Measurements from ENCODE around the gene CWC22.
A peak's percentile ranks its signal among the peaks of the same experiment; 100 is the strongest.

Gene CWC22

DNA sequence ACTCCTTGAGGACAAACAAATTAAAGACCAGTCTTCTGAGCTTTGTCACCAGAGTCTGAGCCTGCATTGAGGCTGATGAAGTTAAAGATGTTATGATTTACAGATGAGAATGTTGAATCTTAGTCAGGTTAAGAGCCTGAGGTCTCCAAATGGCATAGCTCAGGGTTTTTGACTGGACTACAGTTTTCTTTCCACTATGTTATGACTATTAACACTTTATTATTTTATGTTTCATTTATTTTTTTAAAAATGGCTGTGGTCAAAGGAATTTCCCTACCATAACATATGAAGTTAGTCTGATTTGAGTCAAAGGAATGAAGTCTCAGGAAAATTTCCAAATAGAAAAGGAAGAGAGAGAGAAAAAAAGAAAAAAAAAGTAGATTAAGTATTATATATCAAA is 39.7 kb upstream of the CWC22 start:
- no peak overlapping the region for H3K4me3 ChIP-seq (ENCODE audit: low read length)
- H2BK5ac ChIP-seq (ENCODE audit: low read length), result no peak overlapping the region
- no peak overlapping the region for H3K23ac ChIP-seq (ENCODE audit: low read length)
- H3K4me2 ChIP-seq (ENCODE audit: low read length), result no peak overlapping the region
- no peak overlapping the region for H2AK5ac ChIP-seq (ENCODE audit: low read length)
- no peak for DNase-seq
- no peaks in the 10 kb centered on the region for H3K79me1 ChIP-seq (ENCODE audit: low read length)
- no peak overlapping the region for H3K9ac ChIP-seq (ENCODE audit: low read length)
- no peak overlapping the region for H3K4ac ChIP-seq (ENCODE audit: low read depth, low read length)
- H4K5ac ChIP-seq (ENCODE audit: low read length), result no peak overlapping the region
- H3K18ac ChIP-seq (ENCODE audit: low read length), result no peak overlapping the region
- no peaks in the 10 kb centered on the region for H3K79me2 ChIP-seq (ENCODE audit: control insufficient read depth, insufficient read depth, low read length)
- no peak overlapping the region for H4K8ac ChIP-seq (ENCODE audit: low read depth, low read length)
- H2BK15ac ChIP-seq (replicated peaks; ENCODE audit: low read depth), result no peak overlapping the region
- H3K36me3 ChIP-seq (ENCODE audit: control insufficient read depth, insufficient read depth, low read length), result no peaks in the 10 kb centered on the region
- H2BK120ac ChIP-seq (ENCODE audit: low read depth, low read length), result no peak overlapping the region
- H3K56ac ChIP-seq (ENCODE audit: low read length), result no peak overlapping the region
- H3K27me3 ChIP-seq (ENCODE audit: insufficient read depth, low read length, poor library complexity), result no peaks in the 10 kb centered on the region
- no peaks in the 10 kb centered on the region for H3K4me1 ChIP-seq (ENCODE audit: control insufficient read depth, low read depth, low read length)
- no peak overlapping the region for H3K27ac ChIP-seq (ENCODE audit: low read depth, low read length)

DNA sequence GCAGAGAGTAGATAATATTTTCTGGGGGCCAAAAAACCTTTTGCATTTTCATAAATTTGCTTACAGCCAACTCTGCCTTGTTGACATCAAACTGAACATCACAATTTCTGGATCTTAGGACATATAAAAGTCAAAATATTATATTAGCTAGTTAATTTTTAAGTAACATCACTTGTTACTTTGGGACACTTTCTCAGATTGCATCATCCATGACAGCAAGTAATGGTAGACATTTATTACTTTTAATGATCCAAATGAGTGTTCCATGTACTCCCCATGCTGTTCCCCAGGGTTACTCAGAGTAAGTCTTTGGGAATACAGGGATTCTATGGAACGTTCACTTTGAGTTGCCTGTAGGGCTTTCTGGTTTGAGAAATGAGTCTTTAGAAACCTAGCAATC is 39.1 kb upstream of the CWC22 start:
- no peak overlapping the region for H2BK15ac ChIP-seq (replicated peaks; ENCODE audit: low read depth)
- no peak overlapping the region for H2BK120ac ChIP-seq (ENCODE audit: low read depth, low read length)
- H3K36me3 ChIP-seq (ENCODE audit: control insufficient read depth, insufficient read depth, low read length), result no peaks in the 10 kb centered on the region
- H3K27me3 ChIP-seq (ENCODE audit: insufficient read depth, low read length, poor library complexity), result no peaks in the 10 kb centered on the region
- H4K5ac ChIP-seq (ENCODE audit: low read length), result no peak overlapping the region
- H3K9ac ChIP-seq (ENCODE audit: low read length), result no peak overlapping the region
- no CpG with 5 or more reads among the region's 1 CpG for WGBS (ENCODE audit: extremely low coverage, insufficient coverage, low lambda C conversion rate)
- H2BK5ac ChIP-seq (ENCODE audit: low read length), result no peak overlapping the region
- no peaks in the 10 kb centered on the region for H3K4me1 ChIP-seq (ENCODE audit: control insufficient read depth, low read depth, low read length)
- no peak overlapping the region for H2AK5ac ChIP-seq (ENCODE audit: low read length)
- H3K4ac ChIP-seq (ENCODE audit: low read depth, low read length), result no peak overlapping the region
- H3K18ac ChIP-seq (ENCODE audit: low read length), result no peak overlapping the region
- H3K23ac ChIP-seq (ENCODE audit: low read length), result no peak overlapping the region
- H3K79me1 ChIP-seq (ENCODE audit: low read length), result no peaks in the 10 kb centered on the region
- no peaks in the 10 kb centered on the region for H3K79me2 ChIP-seq (ENCODE audit: control insufficient read depth, insufficient read depth, low read length)
- no peak overlapping the region for H3K27ac ChIP-seq (ENCODE audit: low read depth, low read length)
- DNase-seq, result no peak
- no peak overlapping the region for H3K4me2 ChIP-seq (ENCODE audit: low read length)
- H3K56ac ChIP-seq (ENCODE audit: low read length), result no peak overlapping the region
- no peak overlapping the region for H4K8ac ChIP-seq (ENCODE audit: low read depth, low read length)
- H3K4me3 ChIP-seq (ENCODE audit: low read length), result no peak overlapping the region

DNA sequence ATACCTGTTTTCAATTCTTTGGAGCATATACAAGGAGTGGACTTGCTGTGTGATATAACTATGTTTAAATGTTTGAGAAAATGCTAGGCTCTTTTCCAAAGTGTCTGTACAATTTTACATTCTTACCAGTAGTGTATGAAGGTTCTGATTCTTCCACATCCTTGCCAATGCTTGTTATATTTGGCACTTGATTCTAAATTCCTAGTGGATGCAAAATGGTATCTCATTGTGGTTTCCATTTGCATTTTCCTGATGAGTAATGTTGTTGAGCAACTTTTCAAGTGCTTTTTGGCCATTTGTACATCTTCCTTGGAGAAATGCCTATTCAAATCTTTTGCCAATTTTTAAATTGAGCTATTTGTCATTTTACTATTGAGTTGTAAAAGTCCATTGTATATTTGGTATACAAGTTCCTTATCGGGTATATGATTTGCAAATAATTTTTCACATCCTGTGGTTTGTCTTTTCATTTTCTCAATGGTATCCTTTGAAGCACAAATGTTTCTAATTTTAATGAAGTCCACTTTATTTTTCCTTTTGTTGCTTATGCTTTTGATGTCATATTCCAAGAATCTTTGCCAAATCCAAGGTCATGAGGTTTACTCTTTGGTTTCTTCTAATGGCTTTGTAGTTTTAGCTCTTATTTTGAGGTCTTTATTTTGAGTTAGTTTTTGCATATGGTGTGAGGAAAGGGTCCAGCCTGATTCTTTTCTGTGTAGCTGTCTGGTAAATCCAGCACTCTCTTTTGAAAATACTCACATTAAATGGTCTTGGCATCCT is 33.2 kb upstream of the CWC22 start:
- Histone ChIP-seq H3K79me1 (ENCODE audit: low read length) (no peaks in the 10 kb centered on the region), H4K8ac (ENCODE audit: low read depth, low read length) (no peak overlapping the region), H2BK15ac (replicated peaks; ENCODE audit: low read depth) (no peak overlapping the region), H3K79me2 (ENCODE audit: control insufficient read depth, insufficient read depth, low read length) (no peaks in the 10 kb centered on the region), H2BK5ac (ENCODE audit: low read length) (no peak overlapping the region), H3K4ac (ENCODE audit: low read depth, low read length) (no peak overlapping the region), H3K4me3 (ENCODE audit: low read length) (no peak overlapping the region), H2BK120ac (ENCODE audit: low read depth, low read length) (no peak overlapping the region), H3K18ac (ENCODE audit: low read length) (no peak overlapping the region), H3K4me2 (ENCODE audit: low read length) (no peak overlapping the region), H3K56ac (ENCODE audit: low read length) (no peak overlapping the region), H3K27ac (ENCODE audit: low read depth, low read length) (no peak overlapping the region), H4K5ac (ENCODE audit: low read length) (no peak overlapping the region), H3K27me3 (ENCODE audit: insufficient read depth, low read length, poor library complexity) (no peaks in the 10 kb centered on the region), H2AK5ac (ENCODE audit: low read length) (no peak overlapping the region), H3K4me1 (ENCODE audit: control insufficient read depth, low read depth, low read length) (no peaks in the 10 kb centered on the region), H3K9ac (ENCODE audit: low read length) (no peak overlapping the region), H3K23ac (ENCODE audit: low read length) (no peak overlapping the region), H3K36me3 (ENCODE audit: control insufficient read depth, insufficient read depth, low read length) (no peaks in the 10 kb centered on the region)
- no peak for DNase-seq
- no CpG with 5 or more reads among the region's 1 CpG for WGBS (ENCODE audit: extremely low coverage, insufficient coverage, low lambda C conversion rate)

DNA sequence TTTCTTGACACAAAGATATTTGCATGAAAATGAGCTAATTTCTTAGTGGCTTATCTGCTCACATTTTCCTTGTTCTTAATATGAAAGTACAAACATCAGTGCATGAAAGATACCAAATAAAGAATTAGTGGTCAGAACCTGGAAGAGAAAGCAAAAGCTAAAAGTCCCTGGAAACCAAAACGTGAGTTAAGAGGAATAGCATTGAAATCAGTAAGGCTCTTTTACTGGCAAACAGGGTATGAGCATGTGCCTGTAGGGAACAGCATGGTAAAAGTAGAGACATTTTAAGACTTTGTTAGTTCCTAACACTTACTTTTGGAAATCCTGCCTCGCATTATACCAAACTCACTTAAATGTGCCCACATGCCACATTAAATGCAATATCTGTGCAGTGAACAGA is 31.9 kb upstream of the CWC22 start:
- Histone ChIP-seq H3K4ac (ENCODE audit: low read depth, low read length) (no peak overlapping the region), H3K23ac (ENCODE audit: low read length) (no peak overlapping the region), H3K9ac (ENCODE audit: low read length) (no peak overlapping the region), H3K4me2 (ENCODE audit: low read length) (no peak overlapping the region), H2BK5ac (ENCODE audit: low read length) (no peak overlapping the region), H4K5ac (ENCODE audit: low read length) (no peak overlapping the region), H3K27ac (ENCODE audit: low read depth, low read length) (no peak overlapping the region), H3K79me2 (ENCODE audit: control insufficient read depth, insufficient read depth, low read length) (no peaks in the 10 kb centered on the region), H3K36me3 (ENCODE audit: control insufficient read depth, insufficient read depth, low read length) (no peaks in the 10 kb centered on the region), H4K8ac (ENCODE audit: low read depth, low read length) (no peak overlapping the region), H2AK5ac (ENCODE audit: low read length) (no peak overlapping the region), H2BK15ac (replicated peaks; ENCODE audit: low read depth) (no peak overlapping the region), H3K4me1 (ENCODE audit: control insufficient read depth, low read depth, low read length) (peaks cover 1% of the 10 kb centered on the region), H3K56ac (ENCODE audit: low read length) (no peak overlapping the region), H3K79me1 (ENCODE audit: low read length) (no peaks in the 10 kb centered on the region), H2BK120ac (ENCODE audit: low read depth, low read length) (no peak overlapping the region), H3K27me3 (ENCODE audit: insufficient read depth, low read length, poor library complexity) (no peaks in the 10 kb centered on the region), H3K4me3 (ENCODE audit: low read length) (no peak overlapping the region), H3K18ac (ENCODE audit: low read length) (no peak overlapping the region)
- no CpG with 5 or more reads among the region's 2 CpGs for WGBS (ENCODE audit: extremely low coverage, insufficient coverage, low lambda C conversion rate)
- DNase-seq, result no peak

DNA sequence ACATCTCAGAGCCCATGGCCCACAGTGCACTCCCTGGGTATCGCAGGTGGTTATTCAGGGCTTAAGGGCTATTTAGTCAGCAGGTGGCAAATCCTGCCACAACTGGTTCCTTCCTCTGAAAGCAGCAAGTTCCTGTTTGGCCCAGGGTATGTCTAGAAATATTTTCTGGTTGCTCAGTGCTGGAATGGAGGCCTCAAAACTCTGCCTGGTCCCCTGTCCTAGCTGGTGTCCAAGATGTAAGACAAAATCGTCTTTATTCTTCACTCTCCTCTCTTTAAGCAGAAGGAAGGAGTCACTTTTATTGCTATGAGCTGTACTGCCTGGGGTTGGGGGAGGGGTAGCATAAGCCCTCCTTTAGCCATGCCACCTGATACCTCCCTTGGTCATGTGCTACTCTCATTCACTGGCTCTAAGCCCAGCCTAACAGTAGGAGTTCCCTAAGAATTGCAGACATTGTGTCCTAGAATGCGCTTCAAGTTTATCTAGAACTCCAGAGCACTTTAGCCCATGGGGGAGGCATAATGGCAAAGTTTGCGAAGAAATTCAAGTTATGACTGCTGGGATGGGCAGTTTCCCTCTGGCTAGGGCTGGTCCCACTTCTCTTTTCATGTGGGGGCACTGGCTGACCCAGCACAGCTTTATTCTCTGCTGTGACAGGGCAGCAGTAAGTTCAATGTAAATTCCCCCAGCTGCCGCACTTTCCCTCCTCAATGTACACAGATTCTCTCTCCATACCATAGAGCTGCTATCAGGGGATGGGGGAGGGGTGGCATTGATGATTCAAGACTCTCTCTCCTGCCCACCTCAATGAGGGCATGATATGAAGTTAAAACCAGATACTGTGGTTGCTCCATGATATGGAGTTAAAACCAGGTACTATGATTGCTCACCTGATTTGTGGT is 27.1 kb upstream of the CWC22 start:
- no peaks in the 10 kb centered on the region for H3K27me3 ChIP-seq (ENCODE audit: insufficient read depth, low read length, poor library complexity)
- no peak overlapping the region for H3K23ac ChIP-seq (ENCODE audit: low read length)
- H3K4me1 ChIP-seq (ENCODE audit: control insufficient read depth, low read depth, low read length), result peaks cover 2% of the 10 kb centered on the region
- no peak overlapping the region for H2BK120ac ChIP-seq (ENCODE audit: low read depth, low read length)
- no peaks in the 10 kb centered on the region for H3K36me3 ChIP-seq (ENCODE audit: control insufficient read depth, insufficient read depth, low read length)
- no peak overlapping the region for H3K9ac ChIP-seq (ENCODE audit: low read length)
- no peak overlapping the region for H3K4me3 ChIP-seq (ENCODE audit: low read length)
- WGBS (ENCODE audit: extremely low coverage, insufficient coverage, low lambda C conversion rate), result no CpG with 5 or more reads among the region's 5 CpGs
- no peak overlapping the region for H4K8ac ChIP-seq (ENCODE audit: low read depth, low read length)
- no peak overlapping the region for H3K18ac ChIP-seq (ENCODE audit: low read length)
- no peaks in the 10 kb centered on the region for H3K79me2 ChIP-seq (ENCODE audit: control insufficient read depth, insufficient read depth, low read length)
- no peak overlapping the region for H2BK5ac ChIP-seq (ENCODE audit: low read length)
- H3K4ac ChIP-seq (ENCODE audit: low read depth, low read length), result no peak overlapping the region
- H3K27ac ChIP-seq (ENCODE audit: low read depth, low read length), result no peak overlapping the region
- H4K5ac ChIP-seq (ENCODE audit: low read length), result no peak overlapping the region
- H2BK15ac ChIP-seq (replicated peaks; ENCODE audit: low read depth), result no peak overlapping the region
- H3K4me2 ChIP-seq (ENCODE audit: low read length), result no peak overlapping the region
- no peaks in the 10 kb centered on the region for H3K79me1 ChIP-seq (ENCODE audit: low read length)
- H3K56ac ChIP-seq (ENCODE audit: low read length), result no peak overlapping the region
- no peak overlapping the region for H2AK5ac ChIP-seq (ENCODE audit: low read length)
- peak; percentile 70 for DNase-seq
